NCI-H1048 (cell line): ENCODE data around the gene VPS13D.

Source experiments
- DNase-seq: peaks from one replicate; lab custom pipeline; 2025; lab: John Stamatoyannopoulos, UW

VPS13D gene

DNA sequence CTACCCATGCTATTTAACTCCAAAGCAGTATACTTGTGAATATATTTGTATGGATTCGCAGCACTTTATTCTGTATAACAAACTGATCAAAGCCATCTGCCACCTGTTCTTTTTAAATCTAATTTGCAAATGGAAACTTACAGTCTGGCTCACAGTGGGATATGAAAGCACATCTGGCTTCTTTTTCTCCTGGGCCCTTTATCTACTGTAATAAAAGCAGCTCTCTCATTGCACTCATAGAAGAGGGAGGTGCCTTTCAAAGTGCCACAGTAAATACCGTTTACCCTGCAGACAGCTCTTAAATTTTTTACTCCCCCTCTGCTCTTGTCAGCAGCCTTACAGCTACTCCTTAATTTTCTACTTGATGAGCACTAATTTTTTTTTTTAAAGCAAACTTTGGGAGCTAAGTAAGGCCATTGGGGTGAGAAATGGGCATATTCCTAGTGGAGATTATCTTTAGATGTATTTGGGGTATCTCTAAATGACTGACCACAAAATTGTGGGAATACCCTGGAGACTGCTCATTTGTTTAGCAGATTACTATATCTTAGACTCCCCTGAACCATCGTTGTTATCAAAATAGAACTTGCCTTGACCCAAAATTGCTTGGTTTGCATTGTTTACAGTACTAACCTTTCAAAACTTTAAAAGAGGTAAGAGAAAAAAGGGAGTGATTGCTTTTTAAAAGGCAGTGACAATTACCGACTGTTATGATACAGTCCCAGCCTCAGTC is 110.1 kb downstream of the VPS13D start:
- DNase-seq = no peak

DNA sequence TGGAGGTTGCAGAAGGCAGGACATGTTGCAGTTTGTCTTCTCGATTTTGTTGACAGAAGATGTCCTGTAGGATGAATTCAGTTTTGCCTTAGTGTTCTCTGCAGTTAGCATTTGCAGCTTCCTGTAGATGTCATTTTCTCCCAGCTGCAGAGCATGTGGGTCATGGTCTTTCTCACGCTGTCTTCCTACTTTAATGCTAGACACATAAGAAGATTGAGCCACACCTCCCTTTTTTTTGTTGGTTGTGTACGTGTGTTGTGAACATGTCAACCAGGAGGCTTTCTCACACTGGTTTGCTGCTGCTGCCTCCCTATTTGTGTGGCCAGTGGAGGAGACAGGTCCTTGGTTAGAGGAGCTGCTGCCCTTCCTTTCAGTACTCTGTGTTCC is 110.7 kb downstream of the VPS13D start:
- DNase-seq = no peak

DNA sequence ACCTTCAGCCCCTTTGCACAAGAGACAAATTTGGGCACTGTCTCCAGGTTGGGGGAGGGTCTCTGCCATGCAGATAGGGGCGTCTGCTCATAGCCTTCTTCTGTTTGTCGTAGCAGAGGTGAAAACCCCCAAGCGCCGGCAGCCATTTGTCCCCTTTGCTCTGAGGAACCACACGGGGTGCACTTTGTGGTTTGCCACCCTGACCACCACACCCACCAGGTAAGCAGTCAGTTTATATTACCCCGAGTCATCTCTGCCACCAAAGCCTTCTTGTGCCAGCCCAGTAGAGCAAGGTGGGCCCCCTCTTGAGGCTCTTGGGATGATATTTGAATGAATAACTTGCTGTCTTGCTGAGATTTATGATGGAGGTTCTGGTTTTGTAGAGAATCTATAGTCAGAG is 111.8 kb downstream of the VPS13D start:
- no peak for DNase-seq

DNA sequence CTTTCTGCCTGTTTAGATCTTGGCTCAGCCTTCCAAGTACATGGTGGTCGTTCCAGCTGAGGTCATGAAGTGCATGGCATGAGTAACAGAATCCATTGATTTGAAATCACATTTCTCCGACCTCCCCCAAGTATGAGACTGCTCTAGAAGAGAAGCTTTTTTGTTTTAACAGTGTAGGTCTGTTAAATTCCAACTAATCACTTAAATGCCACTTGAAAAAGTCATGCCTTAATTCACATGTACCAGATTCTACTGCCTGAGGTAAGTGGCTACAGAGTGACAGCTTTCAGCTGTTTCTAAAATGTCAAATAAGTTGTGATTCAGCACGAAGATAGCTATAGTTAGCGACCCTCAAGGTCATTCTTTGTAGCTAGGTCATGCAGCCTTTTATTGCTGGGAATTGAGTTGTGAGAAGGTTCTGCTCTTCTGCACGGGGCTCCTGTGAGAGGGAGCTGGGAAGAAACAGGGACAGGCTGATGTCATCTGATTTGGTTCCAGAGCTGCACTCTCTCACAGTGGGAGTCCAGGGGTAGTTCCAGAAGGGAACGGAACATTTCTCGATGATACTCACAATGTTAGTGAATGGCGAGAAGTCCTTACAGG is 112.7 kb downstream of the VPS13D start:
- no peak for DNase-seq

DNA sequence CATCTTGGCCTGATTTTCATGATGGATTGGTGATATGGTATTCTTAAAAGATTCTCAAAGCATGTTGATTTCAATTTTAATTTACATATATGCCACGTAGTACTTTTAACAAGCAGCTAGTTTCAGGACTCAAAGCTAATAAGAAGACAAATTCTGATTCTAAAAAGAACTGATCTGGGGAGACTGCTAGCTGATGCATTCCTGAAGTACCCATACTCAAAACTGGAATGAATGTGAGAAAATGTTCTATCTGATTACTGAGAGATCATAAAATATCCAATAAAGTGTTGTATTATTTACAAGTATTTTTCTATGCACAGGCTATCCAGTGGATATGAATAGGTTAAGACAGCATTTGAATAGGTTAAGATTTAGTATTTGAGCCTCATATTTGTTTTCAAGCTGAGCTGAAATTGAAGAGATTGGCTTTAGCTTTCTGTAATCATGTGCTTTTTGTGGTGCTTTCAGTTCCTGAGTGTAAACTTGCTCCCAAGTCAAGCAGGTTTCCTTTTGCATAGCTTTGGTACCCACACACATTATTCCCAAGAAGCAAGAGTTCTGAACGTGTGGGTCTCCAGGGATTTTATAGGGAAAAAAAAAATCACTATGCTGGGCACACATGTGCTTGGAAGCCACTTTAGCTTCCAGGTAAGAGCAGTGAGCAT is 114.1 kb downstream of the VPS13D start:
- no peak for DNase-seq

DNA sequence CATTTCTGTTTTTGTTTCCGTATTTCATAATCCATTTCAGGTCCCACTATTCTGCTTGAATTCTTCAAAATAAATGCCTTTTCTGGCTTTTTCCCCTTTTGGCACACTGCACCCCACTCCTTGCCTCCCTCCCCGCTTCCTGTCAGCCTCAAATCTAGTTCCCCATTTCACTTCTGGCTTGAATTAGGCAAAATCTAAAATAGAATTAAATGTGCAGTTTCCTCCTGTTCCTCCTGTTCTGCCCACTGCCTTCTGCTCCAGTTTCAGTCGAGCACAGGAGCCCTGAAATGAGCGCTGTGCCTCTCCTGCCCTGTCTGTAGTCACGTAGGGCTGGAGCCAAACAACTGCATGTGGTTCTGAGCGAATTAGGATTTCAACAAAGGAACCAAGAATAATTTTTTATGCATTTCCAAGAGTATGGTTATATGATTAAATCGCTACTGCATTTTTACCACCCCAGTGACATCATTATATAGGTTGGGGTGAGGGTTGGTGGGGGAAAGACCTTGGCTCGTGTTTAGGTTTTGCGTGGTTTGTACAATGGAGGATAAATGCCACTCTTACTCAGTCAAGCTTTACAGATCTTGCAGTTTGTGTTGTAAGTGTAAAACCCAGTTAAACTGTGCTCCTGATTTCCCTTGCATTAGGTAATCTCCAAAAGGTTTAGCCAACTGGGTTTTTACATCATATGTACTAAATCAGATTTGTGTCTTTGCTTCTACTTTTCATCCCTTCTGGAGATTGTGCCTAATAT is 114.9 kb downstream of the VPS13D start:
- DNase-seq = no peak

DNA sequence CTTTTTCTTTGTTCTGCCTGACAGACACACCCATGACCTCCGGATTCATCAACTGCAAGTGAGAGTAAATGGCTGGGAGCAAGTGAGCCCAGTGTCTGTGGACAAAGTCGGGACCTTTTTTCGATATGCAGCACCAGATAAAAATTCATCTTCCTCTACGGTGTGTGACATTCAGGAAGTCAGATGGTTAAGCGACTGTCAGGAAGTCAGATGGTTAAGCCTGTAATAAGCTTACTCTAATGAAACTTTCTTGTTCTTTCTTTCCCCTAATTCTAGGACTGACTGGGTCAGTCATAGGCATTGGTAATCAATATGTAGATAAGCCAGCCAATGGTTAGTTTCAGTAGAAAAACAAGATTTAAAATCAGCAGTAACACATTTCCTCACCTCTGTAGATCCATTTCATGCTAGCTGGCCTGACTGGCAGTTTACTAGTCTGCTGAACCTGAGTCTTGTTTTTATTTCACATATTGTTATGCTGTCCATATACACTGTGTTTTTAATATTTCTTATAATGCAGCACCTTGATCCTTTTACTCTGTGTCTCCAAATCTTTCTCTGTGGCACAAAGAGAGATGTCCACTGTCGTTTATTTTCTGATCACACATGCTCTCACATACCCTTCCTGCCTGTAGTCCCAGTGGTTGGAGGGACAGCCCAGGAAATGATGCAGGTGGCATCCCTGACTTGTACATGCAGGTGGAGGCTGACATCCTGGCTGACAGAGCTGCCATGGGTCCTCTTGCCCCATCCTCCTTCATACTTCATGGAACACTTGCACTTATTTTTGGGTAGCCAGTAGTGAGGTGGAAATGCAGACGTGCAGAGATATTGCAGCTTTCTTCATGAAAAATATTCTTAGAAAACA is 115.8 kb downstream of the VPS13D start:
- no peak for DNase-seq

DNA sequence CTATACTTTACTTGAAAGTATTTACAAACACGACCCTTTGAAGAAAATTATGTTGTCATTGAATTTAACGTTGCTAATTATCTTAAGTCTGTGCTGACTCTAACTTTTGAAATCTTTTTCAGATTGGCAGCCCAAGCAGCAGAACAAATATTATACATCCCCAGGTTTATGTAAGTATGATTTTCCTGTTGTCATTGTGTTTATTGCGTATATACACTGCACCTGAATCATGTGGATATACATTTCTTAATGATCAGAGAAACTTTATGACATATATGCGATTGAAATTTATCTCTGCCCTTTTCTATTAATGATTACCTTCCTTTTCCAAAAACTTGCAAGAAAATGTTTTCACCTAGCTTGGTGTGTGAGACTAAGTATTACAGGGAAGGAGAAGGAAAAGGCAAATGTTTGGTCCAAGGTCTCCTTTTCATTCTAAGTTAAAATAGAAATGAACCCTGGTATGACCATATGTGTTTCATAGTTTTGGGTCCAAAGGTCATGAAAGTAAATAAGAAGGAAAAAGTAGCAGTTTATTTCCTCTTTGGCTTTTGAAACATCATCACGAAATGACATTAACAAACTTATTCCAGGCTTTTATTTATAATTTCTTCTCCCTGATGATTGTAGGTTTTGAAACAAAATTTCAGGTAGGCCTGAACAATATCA is 116.8 kb downstream of the VPS13D start:
- no peak for DNase-seq

DNA sequence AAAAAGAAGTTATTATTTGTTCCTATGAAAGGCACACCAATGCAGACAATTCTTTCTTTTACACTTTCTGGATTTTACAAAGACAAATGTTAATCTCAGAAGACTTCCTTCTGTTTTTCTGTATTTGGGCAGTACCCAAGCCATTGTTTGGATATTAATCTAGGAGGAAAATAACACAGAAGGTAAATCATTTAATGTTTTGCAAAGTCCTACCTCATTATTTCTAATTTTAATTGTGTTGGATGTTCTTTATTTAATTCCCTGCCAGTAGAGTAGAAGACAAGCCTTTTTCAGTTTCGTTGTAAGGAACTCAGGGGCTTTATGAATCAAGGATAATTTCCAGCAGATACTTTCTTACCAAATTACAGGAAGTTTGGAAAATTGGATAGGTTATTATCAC is 118.3 kb downstream of the VPS13D start:
- no peak for DNase-seq

DNA sequence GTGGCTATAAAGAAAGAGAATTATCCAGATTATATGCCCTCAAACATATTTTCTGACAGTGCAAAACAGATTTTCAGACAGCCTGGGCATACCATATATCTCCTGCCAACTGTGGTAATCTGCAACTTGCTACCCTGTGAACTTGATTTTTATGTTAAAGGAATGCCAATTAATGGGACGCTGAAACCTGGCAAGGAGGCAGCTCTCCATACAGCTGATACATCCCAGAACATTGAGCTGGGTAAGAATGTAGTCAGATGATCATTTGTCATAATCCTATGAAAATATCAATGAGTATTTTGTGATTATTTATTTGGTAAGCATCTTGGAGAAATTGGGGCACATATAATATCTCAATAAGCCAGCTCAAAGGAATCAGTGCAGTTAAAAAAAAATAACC is 124.2 kb downstream of the VPS13D start:
- DNase-seq = no peak

DNA sequence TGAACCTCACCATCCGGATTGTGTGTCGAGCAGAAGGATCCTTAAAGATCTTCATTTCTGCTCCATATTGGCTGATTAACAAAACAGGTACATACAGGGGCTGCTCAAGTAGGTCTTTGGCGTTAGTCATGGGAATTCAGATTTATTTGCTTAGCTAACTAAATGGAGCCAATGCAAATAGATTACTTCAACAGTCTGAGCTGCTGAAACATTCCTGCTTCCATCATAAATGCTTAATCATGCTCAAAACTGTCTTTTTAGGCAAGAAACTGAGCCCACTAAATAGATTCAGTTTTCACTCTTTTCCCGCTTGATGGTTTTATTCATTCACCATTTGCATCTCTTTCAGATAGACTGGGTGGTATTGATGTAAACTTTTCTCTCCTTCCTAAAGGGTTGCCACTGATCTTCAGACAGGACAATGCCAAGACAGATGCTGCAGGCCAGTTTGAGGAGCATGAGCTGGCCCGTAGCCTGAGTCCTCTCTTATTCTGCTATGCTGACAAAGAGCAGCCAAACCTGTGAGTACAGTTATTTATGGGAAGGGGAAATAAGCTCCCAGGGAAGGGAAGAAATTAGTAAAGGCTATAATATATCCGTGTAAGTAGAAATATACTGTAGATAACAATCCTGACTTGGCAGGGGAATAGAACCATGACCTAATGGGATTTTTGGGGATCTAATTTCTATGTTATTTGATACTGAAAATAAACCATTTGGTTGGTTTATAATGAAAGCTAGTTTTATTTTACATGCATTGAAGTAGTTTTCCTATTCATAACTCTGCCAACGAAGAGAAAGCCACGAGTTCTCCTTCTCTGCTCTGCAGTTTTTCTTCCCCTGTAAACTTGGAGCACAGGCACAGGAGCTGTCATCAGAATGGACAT is 126.4 kb downstream of the VPS13D start:
- DNase-seq = no peak

DNA sequence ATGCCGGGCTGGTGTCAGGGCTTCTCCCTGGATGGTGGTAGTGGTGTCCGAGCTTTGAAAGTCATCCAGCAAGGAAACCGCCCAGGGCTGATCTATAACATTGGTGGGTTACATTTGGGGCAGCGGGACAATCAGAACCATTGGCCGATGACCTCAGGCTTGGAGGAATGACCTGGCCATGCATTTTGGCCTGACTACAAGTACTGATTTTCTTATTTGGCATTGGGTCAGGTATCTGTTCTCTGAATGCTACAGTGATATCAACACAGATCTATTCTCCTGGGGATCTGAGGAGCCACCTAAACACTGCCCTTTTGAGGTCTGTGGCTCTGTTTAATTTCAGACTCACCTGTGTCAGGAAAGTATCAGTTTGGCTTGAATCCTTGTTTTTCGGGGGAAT is 128.7 kb downstream of the VPS13D start:
- no peak for DNase-seq

DNA sequence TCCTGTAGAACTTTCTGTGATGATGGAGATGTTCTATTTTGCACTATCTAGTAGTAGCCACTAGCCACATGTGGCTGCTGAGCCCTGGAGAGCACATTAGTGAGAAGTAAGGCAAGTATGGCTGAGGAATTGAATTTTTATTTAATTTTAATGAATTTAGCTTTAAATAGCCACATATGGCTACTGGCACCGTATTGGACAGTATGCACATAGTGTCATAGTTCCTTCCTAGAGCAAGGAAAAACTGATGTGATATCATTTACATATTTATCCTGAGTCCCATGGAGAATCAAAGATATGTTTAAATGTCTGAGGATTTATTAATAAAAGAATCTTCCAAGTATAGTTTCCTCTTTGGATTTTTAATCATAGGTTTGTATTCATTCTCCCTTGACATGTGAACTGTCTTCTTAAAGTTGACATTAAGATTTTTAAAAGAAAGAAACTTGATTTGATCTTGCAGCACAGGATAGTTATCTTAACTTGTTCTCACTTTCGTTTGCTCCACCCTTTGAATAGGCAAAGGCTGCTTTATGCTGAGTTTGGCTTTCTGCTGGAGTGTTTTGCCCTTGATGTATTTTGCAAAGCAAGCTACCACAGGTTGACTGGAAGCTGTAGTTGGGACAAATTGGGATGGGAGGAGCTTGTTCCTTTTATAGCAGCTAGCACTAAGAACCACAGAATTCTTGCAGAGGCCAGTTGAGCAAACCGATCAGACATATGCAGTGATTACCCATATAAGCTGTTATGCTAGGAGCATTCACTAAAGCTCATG is 129.7 kb downstream of the VPS13D start:
- DNase-seq = no peak

DNA sequence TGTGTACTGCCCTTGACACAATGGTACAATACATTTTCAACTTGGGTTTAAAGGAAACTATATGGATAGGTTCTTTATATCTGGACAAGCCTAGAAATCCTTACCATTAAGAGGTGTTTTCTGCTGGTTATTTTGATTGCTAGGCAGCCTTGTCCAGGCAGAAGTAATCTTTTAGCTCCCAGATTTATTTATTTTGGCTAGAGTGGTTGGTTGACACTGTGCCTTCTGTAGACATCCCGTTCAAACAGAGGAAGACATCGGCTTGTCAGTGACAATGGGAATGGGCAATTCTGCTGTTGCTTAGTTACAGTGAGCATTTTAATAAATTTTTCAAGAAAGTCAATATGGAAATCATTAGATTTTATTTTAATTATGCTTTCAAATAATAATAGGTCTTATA is 138.8 kb downstream of the VPS13D start:
- no peak for DNase-seq

DNA sequence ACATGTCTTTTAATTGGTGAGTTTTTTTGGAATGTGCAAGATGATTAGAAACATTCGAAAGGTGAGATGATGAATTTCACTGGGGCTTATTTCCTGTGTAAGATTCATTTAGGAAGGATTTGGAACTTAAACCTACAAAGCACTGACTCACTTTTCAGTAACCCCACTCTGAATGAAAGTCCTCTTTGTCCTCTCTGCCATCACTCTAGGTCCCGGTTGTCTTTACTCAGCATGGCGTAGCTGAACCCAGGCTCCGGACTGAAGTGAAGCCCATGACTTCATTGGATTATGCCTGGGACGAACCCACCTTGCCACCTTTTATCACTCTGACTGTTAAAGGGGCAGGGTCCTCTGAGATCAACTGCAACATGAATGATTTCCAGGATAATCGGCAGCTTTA is 139.4 kb downstream of the VPS13D start:
- no peak for DNase-seq

DNA sequence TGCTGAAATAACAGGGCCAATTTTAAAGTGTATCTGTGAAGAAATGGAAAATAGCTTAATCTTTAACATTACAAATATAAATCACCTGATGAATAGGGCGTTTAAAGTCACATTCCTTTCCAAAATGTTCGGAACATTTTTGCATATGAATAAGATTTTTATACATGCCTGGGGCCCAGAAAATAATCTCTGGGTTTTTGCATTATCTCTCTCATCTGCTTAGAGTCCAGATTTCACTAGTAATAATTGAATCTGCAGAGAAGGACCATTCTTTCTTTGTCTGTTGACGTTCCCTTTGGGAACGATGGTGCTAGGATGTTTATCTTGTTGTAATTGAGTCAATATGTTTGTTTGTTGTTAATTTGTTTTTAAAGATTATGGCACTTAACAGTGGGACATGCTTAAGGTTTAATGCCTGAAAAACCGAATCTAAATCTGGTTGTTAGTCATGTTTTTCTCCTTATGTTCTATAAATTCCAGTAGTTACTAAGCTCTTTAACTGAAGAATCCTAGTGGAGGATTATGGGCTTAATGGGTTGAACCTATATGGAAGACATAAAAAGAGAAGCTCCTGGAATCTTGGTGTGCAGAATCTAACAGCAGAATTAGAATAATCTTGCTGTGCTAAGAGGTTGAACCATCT is 140.6 kb downstream of the VPS13D start:
- no peak for DNase-seq

DNA sequence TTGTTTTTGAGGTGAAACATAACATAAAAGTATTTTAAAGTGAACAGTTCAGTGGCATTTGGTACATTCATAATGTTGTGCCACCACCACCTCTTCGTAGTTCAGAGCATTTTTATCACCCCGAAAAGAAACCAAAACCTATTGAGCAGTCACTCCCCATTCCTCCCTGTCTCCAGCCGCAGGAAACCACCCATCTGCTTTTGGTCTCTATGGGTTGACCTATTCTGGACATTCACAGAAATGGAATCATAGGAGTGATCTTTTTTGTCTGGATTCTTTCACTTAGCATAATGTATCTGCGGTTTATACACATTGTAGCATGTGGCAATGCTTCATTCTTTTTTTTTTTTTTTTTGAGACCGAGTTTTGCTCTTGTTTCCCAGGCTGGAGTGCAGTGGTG is 141.2 kb downstream of the VPS13D start:
- DNase-seq = no peak

DNA sequence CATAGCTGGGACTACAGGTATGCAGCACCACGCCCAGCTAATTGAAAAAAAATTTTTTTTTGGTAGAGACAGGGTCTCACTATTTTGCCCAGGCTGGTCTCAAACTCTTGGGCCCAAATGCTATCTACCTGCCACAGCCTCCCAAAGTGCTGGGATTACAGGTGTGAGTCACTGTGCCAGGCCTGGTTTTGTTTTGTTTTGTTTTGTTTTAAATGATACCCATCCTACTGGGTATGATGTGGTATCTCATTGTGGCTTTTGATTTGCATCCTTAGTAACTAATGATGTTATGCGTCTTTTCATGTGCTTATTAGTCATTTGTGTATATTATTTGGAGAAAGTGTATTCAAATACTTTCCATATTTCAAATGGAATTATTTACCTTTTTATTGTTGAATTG is 142.3 kb downstream of the VPS13D start:
- no peak for DNase-seq

DNA sequence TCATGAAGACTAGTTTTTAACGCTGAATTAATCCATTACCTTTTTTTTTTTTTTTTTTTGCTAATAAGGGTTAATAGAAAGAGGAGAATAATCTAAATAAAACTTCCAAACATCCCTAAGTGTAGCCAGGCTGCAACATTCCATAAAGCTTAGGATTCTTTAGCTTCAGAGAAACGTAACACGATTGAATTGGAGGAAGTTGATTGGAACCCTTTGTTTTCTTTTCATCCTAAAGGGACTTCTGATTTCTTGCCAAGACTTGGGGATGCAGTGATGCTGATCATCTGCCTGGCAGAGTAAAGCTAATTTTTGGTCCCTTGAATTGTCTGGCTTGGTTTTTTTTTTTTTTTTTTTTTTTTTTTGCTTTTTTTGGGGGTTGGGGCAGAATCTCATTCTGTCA is 142.9 kb downstream of the VPS13D start:
- no peak for DNase-seq
